HEK293 (cell line): Measurements from ENCODE around the gene SNTG2.

Experiments used
- CTCF ChIA-PET: fragments of 350-600 bp; formaldehyde crosslinking; extraction: SDS; loops from one replicate; lab custom pipeline; 2021; ENCODE audit warnings: antibody characterized with exemption; lab: Yijun Ruan, JAX
- POLR2A ChIA-PET: fragments of 300-600 bp; formaldehyde crosslinking; extraction: SDS; loops from one replicate; lab custom pipeline; 2020; ENCODE audit warnings: antibody characterized with exemption, inconsistent platforms; lab: Yijun Ruan, JAX
- H3K27ac ChIP-seq: fragments of 200-500 bp; sonication (Bioruptor generic); 2 replicates; pipeline ENCODE4 v1.5.1; 2014; ENCODE audit warnings: low read depth, low read length, control low read depth, inconsistent platforms; ENCODE audit errors: extremely low read depth
- H3K36me3 ChIP-seq, 2 experiments: fragments of 200-500 bp in 1 of 2; sonication (Bioruptor generic) in 1 of 2; 1 replicate in 1 of 2; 2 replicates in 1 of 2; pipeline ENCODE4 v1.5.1; 2014 to 2017; ENCODE audit warnings: inconsistent platforms in 2 of 2, low read length in 2 of 2; ENCODE audit not compliant: control insufficient read depth in 2 of 2, insufficient read depth in 1 of 2
- H3K4me1 ChIP-seq: fragments of 200-500 bp; sonication (Bioruptor generic); 2 replicates; pipeline ENCODE4 v1.5.1; 2014; ENCODE audit warnings: mild to moderate bottlenecking, low read length, inconsistent platforms; ENCODE audit not compliant: control insufficient read depth, insufficient read depth
- H3K4me3 ChIP-seq: 2 replicates; pipeline ENCODE4 v1.5.1; 2011; ENCODE audit warnings: low read depth, mild to moderate bottlenecking, control low read depth, low read length, moderate library complexity
- H3K9me3 ChIP-seq: fragments of 200-500 bp; sonication (Bioruptor generic); 2 replicates; pipeline ENCODE4 v1.5.1; 2014; ENCODE audit warnings: low read depth, low read length, inconsistent platforms; ENCODE audit not compliant: control insufficient read depth, insufficient read depth
- BCL6B ChIP-seq: fragments of 450-650 bp; formaldehyde crosslinking; IDR thresholded peaks from 2 replicates; pipeline ENCODE4 v1.5.1; 2017; ENCODE audit warnings: missing biosample characterization, missing genetic modification characterization
- GLI2 ChIP-seq: fragments of 450-650 bp; formaldehyde crosslinking; IDR thresholded peaks from 2 replicates; pipeline ENCODE4; 2017; ENCODE audit warnings: missing biosample characterization, missing genetic modification characterization, low read depth, borderline replicate concordance
- GLIS2 ChIP-seq: fragments of 450-650 bp; formaldehyde crosslinking; IDR thresholded peaks from 2 replicates; pipeline ENCODE4 v1.5.1; 2016; ENCODE audit warnings: missing biosample characterization, missing genetic modification characterization
- HIC1 ChIP-seq: fragments of 450-650 bp; formaldehyde crosslinking; IDR thresholded peaks from 2 replicates; pipeline ENCODE4 v1.5.1; 2016; ENCODE audit warnings: missing biosample characterization, missing genetic modification characterization
- KLF10 ChIP-seq: fragments of 450-650 bp; IDR thresholded peaks from 2 replicates; pipeline ENCODE4 v1.5.1; 2018; ENCODE audit warnings: missing biosample characterization, mild to moderate bottlenecking, missing genetic modification characterization
- KLF7 ChIP-seq: fragments of 450-650 bp; formaldehyde crosslinking; IDR thresholded peaks from 2 replicates; pipeline ENCODE4 v1.5.1; 2016; ENCODE audit warnings: missing biosample characterization, missing genetic modification characterization, borderline replicate concordance
- MYNN ChIP-seq: fragments of 450-650 bp; formaldehyde crosslinking; IDR thresholded peaks from 2 replicates; pipeline ENCODE4 v1.5.1; 2016; ENCODE audit warnings: missing biosample characterization, missing genetic modification characterization, borderline replicate concordance
- SETDB1 ChIP-seq: IDR thresholded peaks from one replicate; pipeline ENCODE4 v1.6.1; 2017; ENCODE audit warnings: mild to moderate bottlenecking, low read length, moderate library complexity, mixed read lengths; ENCODE audit not compliant: insufficient read length
- YY2 ChIP-seq: fragments of 450-650 bp; formaldehyde crosslinking; IDR thresholded peaks from 2 replicates; pipeline ENCODE4 v1.5.1; 2016; ENCODE audit warnings: missing biosample characterization, missing genetic modification characterization
- ZNF23 ChIP-seq: fragments of 450-650 bp; formaldehyde crosslinking; IDR thresholded peaks from 2 replicates; pipeline ENCODE4 v1.5.1; 2016; ENCODE audit warnings: missing biosample characterization, missing genetic modification characterization, borderline replicate concordance
- ZNF280C ChIP-seq: fragments of 450-650 bp; formaldehyde crosslinking; IDR thresholded peaks from 2 replicates; pipeline ENCODE4 v1.5.1; 2016; ENCODE audit warnings: missing biosample characterization, missing genetic modification characterization
- ZNF510 ChIP-seq: fragments of 450-650 bp; formaldehyde crosslinking; IDR thresholded peaks from 2 replicates; pipeline ENCODE4 v1.5.1; 2018; ENCODE audit warnings: mild to moderate bottlenecking, missing genetic modification characterization, missing biosample characterization; ENCODE audit not compliant: insufficient replicate concordance
- ZNF654 ChIP-seq: fragments of 450-650 bp; formaldehyde crosslinking; IDR thresholded peaks from 2 replicates; pipeline ENCODE4 v1.5.1; 2016; ENCODE audit warnings: low read depth, missing biosample characterization, missing genetic modification characterization
- ZNF791 ChIP-seq: fragments of 450-650 bp; formaldehyde crosslinking; IDR thresholded peaks from 2 replicates; pipeline ENCODE4 v1.5.1; 2016; ENCODE audit warnings: missing biosample characterization, missing genetic modification characterization
- ZXDB ChIP-seq: fragments of 450-650 bp; formaldehyde crosslinking; IDR thresholded peaks from 2 replicates; pipeline ENCODE4 v1.5.1; 2016; ENCODE audit warnings: missing biosample characterization, missing genetic modification characterization
- TF ChIP-seq, protein P1 (sequence below): fragments of 450-650 bp; formaldehyde crosslinking; IDR thresholded peaks from 2 replicates; pipeline ENCODE4 v1.5.1; 2016; ENCODE audit warnings: missing biosample characterization, missing genetic modification characterization
- TF ChIP-seq, protein P2 (sequence below): fragments of 450-650 bp; formaldehyde crosslinking; IDR thresholded peaks from 2 replicates; pipeline ENCODE4 v1.5.1; 2016; ENCODE audit warnings: missing biosample characterization, missing genetic modification characterization
- TF ChIP-seq, protein P3 (sequence below): fragments of 450-650 bp; formaldehyde crosslinking; IDR thresholded peaks from 2 replicates; pipeline ENCODE4 v1.5.1; 2016; ENCODE audit warnings: missing biosample characterization, missing genetic modification characterization

The SNTG2 gene

DNA sequence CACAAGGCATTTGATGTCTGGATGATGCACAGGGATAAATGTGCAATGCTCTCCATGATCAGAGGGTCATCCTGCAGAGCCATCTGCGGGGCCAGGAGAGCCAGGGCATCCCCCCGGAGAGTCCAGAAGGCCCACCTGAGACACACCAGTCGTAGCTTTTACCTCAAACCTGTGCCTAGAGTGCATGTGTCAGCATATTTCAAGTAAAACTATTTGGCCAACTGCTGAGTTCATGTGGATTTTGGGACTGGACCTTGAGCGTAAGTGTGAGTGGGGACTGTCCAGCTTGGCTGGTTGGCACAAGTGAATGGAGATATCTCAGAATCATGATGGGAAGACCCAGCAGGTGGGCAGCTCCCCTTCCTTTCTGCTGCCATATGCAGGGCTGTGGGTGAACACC lies 314.8 kb downstream of the SNTG2 start:
- ChIA-PET POLR2A (no interaction called here), CTCF (interaction anchor here (0.6 kb wide), 1 partner anchor 14 kb away, joined by 3 read pairs; no protein-coding TSS in a partner anchor)
- Histone ChIP-seq H3K36me3 (no peaks in the 10 kb centered on the region), H3K9me3 (no peaks in the 10 kb centered on the region), H3K4me1 (no peaks in the 10 kb centered on the region), H3K27ac (no peak overlapping the region), H3K4me3 (no peak overlapping the region)
- TF ChIP-seq ZNF654 (no peak), BCL6B (tag by site-specific recombination) (no peak), HIC1 (tag by site-specific recombination) (no peak), ZNF510 (tag by site-specific recombination) (no peak), SETDB1 (no peak), ZNF23 (tag by site-specific recombination) (no peak), KLF7 (tag by site-specific recombination) (no peak), YY2 (tag by site-specific recombination) (no peak), GLI2 (tag by site-specific recombination) (no peak), ZNF791 (no peak), ZXDB (tag by site-specific recombination) (no peak), KLF10 (tag by site-specific recombination) (no peak), GLIS2 (tag by site-specific recombination) (no peak), ZNF280C (tag by site-specific recombination) (no peak), MYNN (tag by site-specific recombination) (no peak)
- TF ChIP-seq, protein P1, sequence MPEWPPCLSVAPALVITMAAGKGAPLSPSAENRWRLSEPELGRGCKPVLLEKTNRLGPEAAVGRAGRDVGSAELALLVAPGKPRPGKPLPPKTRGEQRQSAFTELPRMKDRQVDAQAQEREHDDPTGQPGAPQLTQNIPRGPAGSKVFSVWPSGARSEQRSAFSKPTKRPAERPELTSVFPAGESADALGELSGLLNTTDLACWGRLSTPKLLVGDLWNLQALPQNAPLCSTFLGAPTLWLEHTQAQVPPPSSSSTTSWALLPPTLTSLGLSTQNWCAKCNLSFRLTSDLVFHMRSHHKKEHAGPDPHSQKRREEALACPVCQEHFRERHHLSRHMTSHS (tag by site-specific recombination) = no peak
- TF ChIP-seq, protein P2, sequence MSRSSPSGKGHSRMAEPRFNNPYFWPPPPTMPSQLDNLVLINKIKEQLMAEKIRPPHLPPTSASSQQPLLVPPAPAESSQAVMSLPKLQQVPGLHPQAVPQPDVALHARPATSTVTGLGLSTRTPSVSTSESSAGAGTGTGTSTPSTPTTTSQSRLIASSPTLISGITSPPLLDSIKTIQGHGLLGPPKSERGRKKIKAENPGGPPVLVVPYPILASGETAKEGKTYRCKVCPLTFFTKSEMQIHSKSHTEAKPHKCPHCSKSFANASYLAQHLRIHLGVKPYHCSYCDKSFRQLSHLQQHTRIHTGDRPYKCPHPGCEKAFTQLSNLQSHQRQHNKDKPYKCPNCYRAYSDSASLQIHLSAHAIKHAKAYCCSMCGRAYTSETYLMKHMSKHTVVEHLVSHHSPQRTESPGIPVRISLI (tag by site-specific recombination) = no peak
- TF ChIP-seq, protein P3, sequence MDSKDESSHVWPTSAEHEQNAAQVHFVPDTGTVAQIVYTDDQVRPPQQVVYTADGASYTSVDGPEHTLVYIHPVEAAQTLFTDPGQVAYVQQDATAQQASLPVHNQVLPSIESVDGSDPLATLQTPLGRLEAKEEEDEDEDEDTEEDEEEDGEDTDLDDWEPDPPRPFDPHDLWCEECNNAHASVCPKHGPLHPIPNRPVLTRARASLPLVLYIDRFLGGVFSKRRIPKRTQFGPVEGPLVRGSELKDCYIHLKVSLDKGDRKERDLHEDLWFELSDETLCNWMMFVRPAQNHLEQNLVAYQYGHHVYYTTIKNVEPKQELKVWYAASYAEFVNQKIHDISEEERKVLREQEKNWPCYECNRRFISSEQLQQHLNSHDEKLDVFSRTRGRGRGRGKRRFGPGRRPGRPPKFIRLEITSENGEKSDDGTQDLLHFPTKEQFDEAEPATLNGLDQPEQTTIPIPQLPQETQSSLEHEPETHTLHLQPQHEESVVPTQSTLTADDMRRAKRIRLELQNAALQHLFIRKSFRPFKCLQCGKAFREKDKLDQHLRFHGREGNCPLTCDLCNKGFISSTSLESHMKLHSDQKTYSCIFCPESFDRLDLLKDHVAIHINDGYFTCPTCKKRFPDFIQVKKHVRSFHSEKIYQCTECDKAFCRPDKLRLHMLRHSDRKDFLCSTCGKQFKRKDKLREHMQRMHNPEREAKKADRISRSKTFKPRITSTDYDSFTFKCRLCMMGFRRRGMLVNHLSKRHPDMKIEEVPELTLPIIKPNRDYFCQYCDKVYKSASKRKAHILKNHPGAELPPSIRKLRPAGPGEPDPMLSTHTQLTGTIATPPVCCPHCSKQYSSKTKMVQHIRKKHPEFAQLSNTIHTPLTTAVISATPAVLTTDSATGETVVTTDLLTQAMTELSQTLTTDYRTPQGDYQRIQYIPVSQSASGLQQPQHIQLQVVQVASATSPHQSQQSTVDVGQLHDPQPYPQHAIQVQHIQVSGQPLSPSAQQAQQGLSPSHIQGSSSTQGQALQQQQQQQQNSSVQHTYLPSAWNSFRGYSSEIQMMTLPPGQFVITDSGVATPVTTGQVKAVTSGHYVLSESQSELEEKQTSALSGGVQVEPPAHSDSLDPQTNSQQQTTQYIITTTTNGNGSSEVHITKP (tag by site-specific recombination) = no peak
